K562 (cell line): Measurements from ENCODE around the gene SCAMP3. TPM values are rescaled to one million over a fixed set of nuclear protein-coding genes. Genes with fewer than 3 reads are reported as not detected.

ENCODE experiments used
- CCAR2 ChIP-seq: fragments of 200-400 bp; formaldehyde crosslinking; IDR thresholded peaks from 2 replicates; pipeline ENCODE4 v1.6.1; 2017; ENCODE audit warnings: mild to moderate bottlenecking, low read depth, low read length
- DMBX1 ChIP-seq: fragments of 250-450 bp; sonication (Bioruptor Pico); IDR thresholded peaks from 2 replicates; pipeline ENCODE4 v1.8.0; 2022; ENCODE audit warnings: inconsistent platforms, mild to moderate bottlenecking, moderate library complexity, borderline replicate concordance
- GTF2B ChIP-seq: IDR thresholded peaks from 2 replicates; pipeline ENCODE4 v1.6.1; 2011; ENCODE audit not compliant: insufficient read length; ENCODE audit errors: extremely low read depth
- ID3 ChIP-seq, 2 experiments: fragments of 250-450 bp in 1 of 2; fragments of 450-650 bp in 1 of 2; sonication (Bioruptor Pico) in 1 of 2; IDR thresholded peaks; 2 replicates each; pipeline versions ENCODE4 v1.6.1 to v1.8.0; 2016 to 2021; ENCODE audit warnings: mild to moderate bottlenecking in 2 of 2, moderate library complexity in 2 of 2, missing compliant biosample characterization in 1 of 2, missing genetic modification characterization in 1 of 2
- MAZ ChIP-seq, 2 experiments: fragments of 450-650 bp in 1 of 2; sonication (generic) in 1 of 2; formaldehyde crosslinking; IDR thresholded peaks in 1 of 2; conservative IDR thresholded peaks in 1 of 2; 2 replicates each; pipeline versions ENCODE4 v1.4.0 to v1.5.0; 2020; ENCODE audit warnings: mild to moderate bottlenecking in 1 of 2, missing genetic modification reagents in 1 of 2
- NFYB ChIP-seq: IDR thresholded peaks from 2 replicates; pipeline ENCODE4 v1.6.1; 2011; ENCODE audit warnings: mild to moderate bottlenecking, moderate library complexity; ENCODE audit not compliant: insufficient read length; ENCODE audit errors: extremely low read depth
- POLR2AphosphoS2 ChIP-seq: IDR thresholded peaks from 2 replicates; pipeline ENCODE4 v1.6.1; 2012; ENCODE audit warnings: low read length, improper control_type of control experiment
- ZBTB11 ChIP-seq, 3 experiments: fragments of 200-800 bp in 1 of 3; fragments of 250-450 bp in 1 of 3; fragments of 450-650 bp in 1 of 3; sonication (Bioruptor Pico) in 1 of 3; sonication (Bioruptor generic) in 1 of 3; formaldehyde crosslinking in 1 of 3; IDR thresholded peaks; 2 replicates each; pipeline versions ENCODE4 v1.6.1 to v1.8.0; 2016 to 2022; ENCODE audit warnings: mild to moderate bottlenecking in 2 of 3, missing genetic modification characterization in 2 of 3, missing compliant biosample characterization in 1 of 3, moderate library complexity in 1 of 3
- ZBTB5 ChIP-seq: fragments of 450-650 bp; IDR thresholded peaks from 2 replicates; pipeline ENCODE4 v1.6.1; 2017; ENCODE audit warnings: antibody characterized with exemption
- ZNF445 ChIP-seq: fragments of 250-450 bp; sonication (Bioruptor Pico); IDR thresholded peaks from 2 replicates; pipeline ENCODE4 v1.4.0; 2020; ENCODE audit warnings: low read depth, mild to moderate bottlenecking, moderate library complexity
- polyA plus RNA-seq, 8 experiments: library from polyadenylated mRNA; depleted of rRNA in 4 of 8; stranded (reverse) in 5 of 8; unstranded in 3 of 8; fragments of >200 nt; fragmentation: Nextera tagmentation in 2 of 8; fragmentation: Illumina TruSeq in 1 of 8; extraction: Ambion mirVana in 2 of 8; extraction: Trizol in 1 of 8; gene quantifications; 2 replicates each; pipeline versions ENCODE4 v1.2.1 to v1.2.3, GENCODE V29; 2011 to 2014; ENCODE audit warnings: inconsistent platforms in 1 of 8, missing spikeins in 1 of 8
- total RNA-seq, 7 experiments: library from RNA; depleted of rRNA in 6 of 7; stranded (reverse); fragments of >200 nt in 6 of 7; fragmentation: Illumina TruSeq in 2 of 7; extraction: Trizol in 2 of 7; gene quantifications; 2 replicates each; pipeline versions ENCODE4 v1.2.1 to v1.2.3, GENCODE V29; 2011 to 2021; ENCODE audit warnings: low replicate concordance in 1 of 7
- TF ChIP-seq, protein P1 (sequence below): fragments of 250-450 bp; sonication (Bioruptor Pico); IDR thresholded peaks from 2 replicates; pipeline ENCODE4 v1.4.0; 2020; ENCODE audit warnings: mild to moderate bottlenecking, moderate library complexity

SCAMP3 gene
- total and polyA plus RNA-seq, 9 of the 15 experiments (the other 6 are each of a cell fraction or from before 2014, with no cell fraction given), result 14.2 to 131 (median 86.1) TPM

DNA sequence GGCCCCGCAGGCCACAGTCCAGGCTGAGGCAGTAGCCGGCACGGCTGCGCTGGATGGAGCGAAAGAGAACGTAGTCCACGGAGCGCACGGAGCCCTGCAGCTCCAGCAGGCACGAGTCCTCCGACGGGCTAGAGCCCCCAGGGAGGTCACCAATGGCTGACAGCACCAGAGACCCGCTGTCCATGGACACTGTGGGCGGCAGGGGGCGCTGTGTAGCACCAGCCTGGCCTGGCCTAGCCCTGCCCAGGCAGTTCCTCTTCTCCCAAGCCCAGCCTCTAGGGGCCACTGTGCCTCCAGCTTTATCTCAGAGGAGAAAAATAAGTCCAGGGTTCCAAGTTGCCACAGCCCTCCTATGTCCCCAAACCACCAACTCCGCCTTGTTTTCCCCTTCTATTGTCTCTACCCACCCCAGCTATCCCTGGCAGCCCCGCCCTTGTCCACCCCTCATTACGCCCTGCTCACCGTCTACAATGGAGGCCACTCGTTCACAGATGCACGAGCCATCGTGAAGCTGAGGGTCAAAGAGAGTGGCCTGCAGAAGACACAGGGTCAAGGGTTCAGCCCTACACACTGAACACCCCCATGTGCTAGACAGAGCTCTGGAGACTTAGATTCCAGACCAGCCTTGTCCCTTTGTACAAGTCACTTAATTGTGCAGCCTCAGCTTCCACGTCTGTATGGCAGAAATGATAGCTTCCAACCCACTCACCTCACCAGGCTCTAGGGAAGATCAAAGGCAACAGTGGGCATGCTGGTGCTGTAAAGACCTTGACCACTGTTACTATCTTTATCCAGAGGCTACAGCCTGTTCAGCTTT is 11.3 kb downstream of the SCAMP3 start (continued):
- TF ChIP-seq ID3 (CRISPR knock-in tag; IDR thresholded peaks at IDR 0.05), result no peak
- TF ChIP-seq ID3 (tag; IDR thresholded peaks at IDR 0.05), result no peak
- no peak for TF ChIP-seq DMBX1 (CRISPR knock-in tag)
- no peak for TF ChIP-seq ZNF445 (CRISPR knock-in tag)
- peak; percentile 51 to 91; a peak in 3 of 4 replicates for TF ChIP-seq MAZ (CRISPR knock-in tag; conservative IDR thresholded peaks at IDR 0.05 in 1 of 2, IDR thresholded peaks at IDR 0.05 in 1 of 2)
- no peak for TF ChIP-seq NFYB
- TF ChIP-seq, protein P1, sequence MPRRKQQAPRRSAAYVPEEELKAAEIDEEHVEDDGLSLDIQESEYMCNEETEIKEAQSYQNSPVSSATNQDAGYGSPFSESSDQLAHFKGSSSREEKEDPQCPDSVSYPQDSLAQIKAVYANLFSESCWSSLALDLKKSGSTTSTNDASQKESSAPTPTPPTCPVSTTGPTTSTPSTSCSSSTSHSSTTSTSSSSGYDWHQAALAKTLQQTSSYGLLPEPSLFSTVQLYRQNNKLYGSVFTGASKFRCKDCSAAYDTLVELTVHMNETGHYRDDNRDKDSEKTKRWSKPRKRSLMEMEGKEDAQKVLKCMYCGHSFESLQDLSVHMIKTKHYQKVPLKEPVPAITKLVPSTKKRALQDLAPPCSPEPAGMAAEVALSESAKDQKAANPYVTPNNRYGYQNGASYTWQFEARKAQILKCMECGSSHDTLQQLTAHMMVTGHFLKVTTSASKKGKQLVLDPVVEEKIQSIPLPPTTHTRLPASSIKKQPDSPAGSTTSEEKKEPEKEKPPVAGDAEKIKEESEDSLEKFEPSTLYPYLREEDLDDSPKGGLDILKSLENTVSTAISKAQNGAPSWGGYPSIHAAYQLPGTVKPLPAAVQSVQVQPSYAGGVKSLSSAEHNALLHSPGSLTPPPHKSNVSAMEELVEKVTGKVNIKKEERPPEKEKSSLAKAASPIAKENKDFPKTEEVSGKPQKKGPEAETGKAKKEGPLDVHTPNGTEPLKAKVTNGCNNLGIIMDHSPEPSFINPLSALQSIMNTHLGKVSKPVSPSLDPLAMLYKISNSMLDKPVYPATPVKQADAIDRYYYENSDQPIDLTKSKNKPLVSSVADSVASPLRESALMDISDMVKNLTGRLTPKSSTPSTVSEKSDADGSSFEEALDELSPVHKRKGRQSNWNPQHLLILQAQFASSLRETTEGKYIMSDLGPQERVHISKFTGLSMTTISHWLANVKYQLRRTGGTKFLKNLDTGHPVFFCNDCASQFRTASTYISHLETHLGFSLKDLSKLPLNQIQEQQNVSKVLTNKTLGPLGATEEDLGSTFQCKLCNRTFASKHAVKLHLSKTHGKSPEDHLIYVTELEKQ (CRISPR knock-in tag), result no peak
- no peak for TF ChIP-seq ZBTB5
- no peak for TF ChIP-seq GTF2B
- no peak for TF ChIP-seq ZBTB11 (CRISPR knock-in tag; IDR thresholded peaks at IDR 0.05)
- no peak for TF ChIP-seq CCAR2
- no peak for TF ChIP-seq POLR2AphosphoS2
